NCI-H128 (cell line): ENCODE measurements around the gene DDAH2.

ENCODE experiments used
- DNase-seq: peaks from one replicate; lab custom pipeline; 2025; ENCODE audit not compliant: unreplicated experiment; lab: John Stamatoyannopoulos, UW

The DDAH2 gene

DNA sequence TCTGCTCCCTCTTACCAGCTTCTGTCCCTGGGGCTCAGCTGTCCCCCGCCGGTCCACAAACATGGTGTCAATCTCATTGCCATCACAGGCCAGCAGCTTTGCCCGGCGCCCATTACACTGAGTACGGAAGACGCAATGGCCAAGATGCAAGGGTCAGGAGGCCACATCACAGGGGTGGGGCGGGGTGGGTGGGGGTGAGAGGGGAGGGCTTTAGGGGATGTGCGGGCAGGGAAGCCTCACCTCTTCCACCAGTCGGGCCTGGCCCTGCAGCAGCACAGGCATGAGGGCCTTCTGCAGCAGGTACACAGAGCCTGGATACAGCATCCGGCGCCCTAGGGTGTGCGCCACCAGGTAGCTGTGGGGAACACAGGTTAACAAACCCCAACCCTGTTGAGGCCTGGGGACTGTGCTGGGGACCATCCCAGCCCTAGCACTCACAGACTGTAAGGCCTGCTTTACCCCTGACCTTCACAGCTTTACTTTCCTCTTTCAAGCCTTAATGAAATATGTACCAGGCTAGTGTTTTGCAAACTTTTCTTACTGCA, 37.5 kb downstream of the DDAH2 start:
- DNase-seq: no peak

DNA sequence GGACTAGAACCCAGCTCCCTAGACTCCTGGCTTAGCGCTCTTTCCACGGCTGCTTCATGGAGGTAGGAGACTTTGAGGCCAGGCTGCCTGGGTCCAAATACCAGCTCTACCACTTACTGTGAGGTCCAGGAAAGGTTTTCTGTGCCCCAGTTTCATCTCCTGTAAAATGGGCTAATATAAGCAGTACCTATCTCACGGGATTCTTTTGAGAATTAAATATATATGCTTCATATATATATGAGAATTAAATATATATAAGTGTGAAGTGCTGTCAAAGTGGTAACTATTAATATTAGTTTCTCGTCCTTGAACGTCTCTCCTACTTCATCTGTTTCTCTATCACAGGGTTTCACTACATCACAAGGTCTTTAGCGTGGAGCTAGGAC, 38.0 kb downstream of the DDAH2 start:
- DNase-seq: no peak

DNA sequence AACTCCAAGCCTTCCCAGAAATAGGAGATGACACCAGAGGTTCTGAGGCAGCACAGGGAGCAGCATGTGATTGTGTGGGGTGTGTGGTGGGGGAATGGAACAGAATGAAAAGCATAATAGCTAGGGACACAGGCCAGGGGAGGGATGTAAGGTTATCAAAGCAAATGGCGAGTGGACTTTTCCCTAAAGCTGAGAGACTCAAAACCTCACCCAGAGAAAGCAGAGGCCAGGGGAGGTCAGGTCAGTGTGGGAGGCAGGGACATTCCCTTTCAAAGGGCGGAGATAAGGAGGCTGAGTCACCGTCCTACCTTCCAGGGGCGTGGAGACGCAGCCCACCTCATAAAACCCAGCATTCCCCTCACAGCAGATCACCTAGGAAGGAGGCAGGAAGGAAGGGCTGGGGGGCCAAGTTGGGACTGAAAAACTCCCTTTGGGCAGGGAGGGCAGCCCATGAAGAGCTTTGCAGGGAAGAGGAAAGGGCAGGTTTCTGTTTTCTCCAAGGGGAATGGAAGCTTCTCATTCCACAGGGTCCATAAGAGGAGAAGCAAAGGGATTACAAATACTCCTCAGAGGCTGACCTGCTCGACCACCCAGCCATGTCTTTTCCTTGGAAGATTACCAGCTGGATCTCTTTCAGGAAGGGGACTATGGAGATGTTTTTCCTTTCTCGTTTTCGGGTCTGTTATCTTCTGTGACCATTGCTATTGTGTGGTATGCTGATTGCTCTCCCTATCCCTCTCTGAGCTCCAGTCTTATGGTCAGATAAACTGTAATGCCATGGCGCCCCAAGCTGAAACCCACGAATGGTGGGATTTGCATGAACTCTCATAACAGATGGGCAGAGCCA, 38.6 kb downstream of the DDAH2 start:
- no peak for DNase-seq

DNA sequence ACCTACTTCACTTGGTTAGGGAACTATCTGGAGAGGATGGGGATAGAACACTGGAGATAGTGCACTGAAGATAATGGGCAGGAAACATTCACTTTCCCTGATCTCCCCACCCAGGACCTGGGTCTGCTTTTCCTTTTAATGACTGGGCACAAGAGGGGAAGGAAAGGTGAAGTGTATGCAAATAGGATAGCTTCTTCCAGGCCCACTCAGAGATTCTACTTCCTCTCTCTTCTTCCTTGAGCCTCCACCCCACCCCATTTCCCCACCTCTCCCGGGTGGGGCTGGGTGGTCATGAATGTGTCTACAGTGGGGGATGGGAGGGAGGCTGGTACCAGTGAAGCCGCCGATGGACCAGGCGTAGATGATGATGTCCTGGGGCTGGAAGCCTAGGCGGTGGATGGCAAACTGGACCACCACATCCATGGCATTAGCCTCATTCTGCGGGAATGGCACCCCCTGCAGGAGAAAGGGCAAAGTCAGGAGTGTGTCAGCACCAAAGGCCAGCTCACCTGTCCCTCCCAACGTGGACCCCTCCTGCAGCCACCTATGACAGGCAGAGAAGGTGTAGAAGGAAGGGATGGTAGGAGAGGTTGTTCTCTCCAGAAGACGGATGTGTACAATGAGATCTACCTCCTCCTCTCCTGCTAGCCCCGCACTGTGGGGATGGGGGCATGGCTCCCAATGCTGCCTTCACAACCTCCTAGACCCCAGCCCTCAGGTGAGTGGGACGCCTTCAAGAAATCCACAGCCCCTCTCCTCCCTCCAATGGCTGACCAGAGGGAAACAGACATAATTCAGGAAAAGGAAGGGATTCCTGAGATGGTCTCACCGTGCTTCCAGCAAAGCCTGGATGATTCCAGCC, 39.6 kb downstream of the DDAH2 start:
- DNase-seq: no peak

DNA sequence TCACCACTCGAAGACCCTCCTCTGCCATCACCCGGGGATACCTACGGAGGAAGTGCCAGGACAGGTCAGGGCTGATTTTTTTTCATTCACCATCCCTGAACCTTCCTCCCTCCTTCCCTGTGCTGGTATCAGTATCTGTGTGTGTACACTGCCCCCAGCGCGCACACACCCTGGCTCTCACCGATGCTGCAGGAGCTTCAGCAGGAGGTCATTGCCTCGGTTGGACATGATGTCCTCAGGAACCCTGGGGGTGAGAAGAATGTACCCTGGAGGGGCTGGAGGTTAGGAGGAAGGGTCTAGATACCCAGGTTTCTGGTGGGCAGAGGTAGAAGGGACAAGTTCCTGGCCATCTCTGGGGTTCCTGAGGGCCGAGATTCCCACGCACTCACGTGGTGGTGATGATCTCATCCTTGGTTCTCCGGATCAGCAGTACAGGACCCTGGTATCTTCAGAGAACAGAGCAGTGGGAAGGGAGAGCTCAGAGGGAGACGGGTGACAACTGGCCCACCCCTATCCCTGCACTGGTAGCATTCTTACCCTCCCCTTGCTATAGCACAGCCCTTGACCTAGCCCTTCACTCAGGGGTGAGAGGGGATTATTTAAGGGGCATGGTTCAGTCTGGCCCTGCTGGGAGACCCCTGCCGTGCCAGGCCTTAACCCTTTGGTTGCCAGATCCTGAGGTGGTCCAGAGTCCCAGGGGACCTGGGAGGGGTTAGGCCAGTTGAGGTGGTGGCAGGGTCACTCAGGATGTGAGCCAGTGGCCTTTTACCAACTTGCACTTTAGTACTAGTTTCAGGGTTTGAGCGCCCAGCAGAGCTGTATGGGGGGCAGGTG, 41.0 kb downstream of the DDAH2 start:
- no peak for DNase-seq

DNA sequence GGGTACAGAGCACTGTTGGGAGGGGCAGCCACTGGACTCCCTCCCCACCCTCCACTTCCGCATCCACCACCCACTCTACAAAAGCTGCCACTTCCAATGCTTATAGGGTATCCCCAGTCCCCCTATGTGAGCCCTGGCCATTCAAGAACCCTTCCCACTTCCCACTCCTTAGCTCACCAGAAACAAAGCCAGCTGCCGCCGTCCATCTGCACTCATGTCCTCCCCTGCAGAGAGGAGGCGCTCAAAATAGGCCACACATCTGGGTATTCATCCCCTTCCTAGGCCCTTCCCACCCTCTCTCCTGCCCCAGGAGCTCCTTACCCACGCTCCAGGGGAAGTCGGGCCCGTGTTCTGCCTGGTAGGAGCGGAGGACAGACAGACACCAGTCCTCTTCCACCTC, 41.8 kb downstream of the DDAH2 start:
- no peak for DNase-seq

DNA sequence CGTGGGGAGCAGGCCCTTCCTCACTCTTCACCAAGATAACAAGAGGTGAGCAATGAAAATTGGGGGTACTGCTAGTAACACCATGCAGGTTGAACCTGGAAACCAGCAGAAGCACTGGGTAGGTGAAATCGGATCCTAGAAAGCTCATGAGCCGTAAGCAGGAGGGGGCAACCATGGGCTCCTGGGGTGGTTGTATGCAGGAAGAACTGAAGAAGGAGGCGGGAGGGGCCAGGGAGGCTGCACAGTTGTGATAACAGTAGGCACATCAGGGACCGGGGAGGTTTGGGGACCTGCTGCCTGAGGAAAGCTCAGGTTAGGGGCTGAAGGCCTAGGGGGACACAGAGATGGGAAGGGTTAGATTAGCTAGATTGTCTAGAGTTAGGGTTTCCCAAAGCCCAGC, 42.6 kb downstream of the DDAH2 start:
- no peak for DNase-seq

DNA sequence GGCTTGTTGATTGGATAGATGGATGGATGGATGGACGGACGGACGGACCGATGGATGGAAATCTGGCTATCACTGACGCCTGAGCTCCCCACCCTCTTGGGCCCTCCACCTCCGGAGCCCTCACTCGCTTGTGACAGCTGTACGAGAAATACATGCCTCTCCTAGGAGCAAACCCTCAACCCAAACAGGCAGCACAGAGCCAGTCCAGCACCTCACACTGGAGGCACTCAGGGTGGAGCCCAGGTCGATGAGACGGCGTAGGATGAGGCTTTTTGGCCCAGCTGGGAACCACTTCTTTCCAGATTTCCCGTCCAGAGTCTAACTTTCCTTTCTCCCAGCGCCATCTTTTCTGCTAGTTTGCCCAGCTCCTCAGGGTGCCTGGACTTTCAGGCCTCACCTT, 45.5 kb downstream of the DDAH2 start:
- no peak for DNase-seq

DNA sequence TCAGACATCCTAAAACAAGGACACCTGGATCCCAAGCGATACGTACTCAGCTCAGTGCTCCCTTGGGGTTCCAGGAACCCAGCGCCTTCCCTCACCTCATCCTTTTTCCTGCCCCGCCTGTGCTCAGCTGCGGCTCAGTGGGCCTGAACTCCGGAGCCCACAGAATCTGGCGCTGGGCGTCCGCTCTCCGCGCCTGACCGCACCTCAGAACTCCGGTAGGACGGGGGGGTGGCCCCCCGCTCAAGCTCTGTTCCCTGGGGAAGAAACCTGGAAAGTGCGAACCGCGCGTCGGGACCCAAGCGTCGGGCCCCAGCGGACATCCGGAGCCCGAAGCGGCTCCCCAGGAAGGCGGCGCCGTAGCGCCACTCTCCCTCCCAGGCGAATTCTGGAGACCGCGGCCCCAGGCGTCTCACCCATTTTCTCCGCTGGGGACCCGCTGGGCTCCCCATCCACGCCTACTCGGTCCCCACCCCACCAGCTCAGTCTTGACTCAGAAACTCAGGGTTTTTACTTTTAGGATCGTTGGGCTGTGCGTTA, 47.9 kb downstream of the DDAH2 start:
- no peak for DNase-seq

DNA sequence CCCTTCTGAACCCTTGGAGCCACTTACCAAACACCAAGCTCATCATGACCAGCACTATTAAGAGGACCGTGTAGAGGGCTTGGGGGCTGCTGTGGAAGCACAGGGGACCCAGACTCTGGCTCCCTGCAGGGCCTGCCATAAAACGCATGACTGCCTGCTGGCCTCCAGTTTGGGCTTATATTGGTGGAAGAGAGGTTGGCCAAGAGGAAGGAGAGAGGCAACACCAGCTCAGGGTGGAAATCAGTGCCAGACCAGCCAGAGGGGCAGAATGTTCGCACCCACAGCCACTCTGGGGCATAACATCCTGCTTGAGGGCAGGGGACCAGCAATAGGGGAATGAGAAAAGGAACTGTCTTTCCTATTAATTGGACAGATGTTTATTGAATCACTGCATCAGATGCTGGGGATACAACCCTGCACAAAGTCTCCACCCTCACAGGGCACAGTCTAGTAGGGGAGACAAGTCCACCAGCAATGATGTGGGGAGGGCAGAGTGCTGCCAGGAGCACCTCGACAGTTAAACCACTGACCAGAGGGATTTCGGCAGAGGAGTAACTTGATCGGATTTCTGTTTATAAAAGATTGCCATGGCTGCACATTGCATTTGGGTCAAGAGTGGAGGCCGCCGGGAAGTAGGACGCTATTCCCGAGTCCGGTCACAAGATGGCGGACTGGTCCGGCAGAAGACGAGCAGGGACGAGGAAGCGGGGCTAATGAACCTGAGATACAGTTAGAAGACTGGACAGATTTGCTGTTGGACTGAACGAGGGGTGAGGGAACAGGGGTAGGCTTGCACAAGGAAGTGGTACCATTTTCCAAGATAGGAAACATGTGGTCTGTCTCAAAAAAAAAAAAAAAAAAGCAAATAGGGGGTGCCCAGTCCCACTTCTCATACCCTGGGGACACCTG, 48.6 kb downstream of the DDAH2 start, which contains the start of gene LY6G5C:
TSS of gene LY6G5C (minus strand) at position 842 of the 909 bp plus-strand sequence. CDS start at position 148, 694 bp downstream.
- peak; percentile 51 for DNase-seq

DNA sequence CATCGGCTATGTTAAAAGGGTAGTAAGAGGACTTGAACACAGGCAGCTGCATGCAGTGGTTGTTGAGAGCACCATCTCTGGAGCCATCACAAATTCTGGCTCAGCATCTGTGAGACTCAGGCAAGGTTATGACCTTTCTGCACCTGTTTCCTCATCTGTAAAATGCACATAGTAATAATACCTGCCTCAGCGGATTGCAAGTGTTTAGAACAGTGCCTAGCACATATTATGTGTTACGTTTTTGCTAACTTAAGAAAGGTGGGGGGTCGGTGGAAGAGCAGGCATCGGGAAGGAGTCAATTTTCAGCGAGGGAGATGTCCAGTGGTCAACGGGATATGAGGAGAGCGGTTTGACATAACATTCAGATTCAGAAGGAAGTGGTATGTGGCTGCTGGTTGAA, 51.1 kb downstream of the DDAH2 start:
- DNase-seq: no peak
